ENCODE data around the gene ATP10A. TPM values are rescaled to one million over a fixed set of nuclear protein-coding genes. Genes with fewer than 3 reads are reported as not detected.
A peak's percentile ranks its signal among the peaks of the same experiment; 100 is the strongest.
"Not testable (repeated sequence)": the region's sequence is repeated elsewhere in the genome, so short reads cannot be mapped to it uniquely, and the experiment has no call there.

The ATP10A gene
- total and polyA plus RNA-seq, 2 experiments from 2014 or later = 0.75 to 0.77 TPM

DNA sequence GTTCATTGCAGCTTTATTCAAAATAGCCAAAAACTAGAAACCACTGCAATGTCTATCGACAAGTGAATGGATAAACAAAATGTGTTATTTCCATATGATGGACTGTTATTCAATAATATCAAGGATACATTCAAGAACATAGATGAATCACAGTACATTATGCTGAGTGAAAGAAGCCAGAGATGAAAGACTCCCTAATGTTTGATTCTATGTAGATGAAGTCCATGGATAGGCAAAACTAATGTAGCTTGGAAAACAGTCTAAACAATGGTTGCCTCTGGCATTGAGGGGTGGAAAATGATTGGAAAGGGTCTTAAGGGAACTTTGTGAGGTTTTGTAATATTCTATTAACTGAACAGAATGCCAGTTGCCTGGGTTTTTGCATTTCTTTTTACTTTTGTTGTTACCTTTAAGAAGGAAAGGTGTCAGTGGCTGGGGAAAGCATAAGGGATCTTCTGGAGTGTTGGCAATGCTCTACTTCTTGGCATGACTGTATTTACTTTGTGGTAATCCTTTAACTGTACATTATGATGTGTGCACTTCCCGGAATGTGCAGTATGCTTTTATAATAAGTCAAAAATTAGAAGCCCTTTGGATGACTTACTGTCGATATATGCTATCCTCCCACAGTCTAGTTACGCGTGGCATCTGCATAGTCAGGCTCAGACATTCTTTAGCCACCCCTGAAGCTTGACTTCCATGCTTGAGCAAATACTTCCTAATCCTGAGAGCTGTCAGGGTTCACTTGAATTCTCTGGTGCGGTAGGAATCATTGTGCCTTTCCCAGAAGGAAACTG, 20.5 kb upstream of the ATP10A start:
- WGBS (ENCODE audit: low lambda C conversion rate, missing lambda C conversion rate) = 66% methylated on average over 6 of the region's 6 CpGs
- DNase-seq (ENCODE audit: low spot score) = no peak

DNA sequence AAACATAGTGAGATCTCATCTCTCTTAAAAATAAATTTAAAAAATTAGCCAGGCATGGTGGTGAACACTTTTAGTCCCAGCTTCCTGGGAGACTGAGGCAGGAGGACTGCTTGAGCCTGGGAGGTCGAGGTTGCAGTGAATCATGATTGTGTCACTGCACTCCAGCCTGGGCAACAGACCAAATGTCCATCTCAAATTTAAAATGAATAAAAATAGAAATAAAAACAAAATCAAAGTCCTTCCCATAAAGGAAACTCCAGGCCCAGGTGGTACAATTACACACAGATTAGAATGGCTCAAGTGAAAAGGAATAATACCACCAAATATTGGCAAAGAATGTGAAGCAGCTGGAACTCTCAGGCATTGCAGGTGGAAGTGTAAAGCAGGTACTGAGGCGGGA, 19.3 kb upstream of the ATP10A start:
- TF ChIP-seq CTCF (IDR thresholded peaks at IDR 0.05; ENCODE audit: poor library complexity) (no peak), EZH2phosphoT487 (IDR thresholded peaks at IDR 0.05; ENCODE audit: low read depth, severe bottlenecking, unreplicated experiment) (no peak), EZH2 (IDR thresholded peaks at IDR 0.05; ENCODE audit: borderline replicate concordance) (no peak)
- H3K9me2 ChIP-seq (replicated peaks; ENCODE audit: insufficient read depth) = no peaks in the 10 kb centered on the region
- H3K4me2 ChIP-seq = no peak overlapping the region
- H4K20me1 ChIP-seq (ENCODE audit: insufficient read depth, poor library complexity, severe bottlenecking) = no peaks in the 10 kb centered on the region
- H3K4me1 ChIP-seq (ENCODE audit: insufficient read depth) = peaks cover 6% of the 10 kb centered on the region
- H3K4me3 ChIP-seq = no peak overlapping the region
- no peaks in the 10 kb centered on the region for H3K79me2 ChIP-seq
- no peak for DNase-seq (ENCODE audit: low spot score)
- no peaks in the 10 kb centered on the region for H3K36me3 ChIP-seq (replicated peaks; ENCODE audit: insufficient read depth, low read depth)
- H3K27ac ChIP-seq = no peak overlapping the region
- 90% methylated on average over 2 of the region's 2 CpGs for WGBS (ENCODE audit: low lambda C conversion rate, missing lambda C conversion rate)
- H3K27me3 ChIP-seq = peaks cover 2% of the 10 kb centered on the region
- H2AFZ ChIP-seq = no peak overlapping the region
- H3K9me3 ChIP-seq (ENCODE audit: low read depth) = no peaks in the 10 kb centered on the region

More for the DNA sequence above, 20.5 kb upstream of the ATP10A start:
- Histone ChIP-seq H3K4me2 (no peak overlapping the region), H3K4me1 (ENCODE audit: insufficient read depth) (peaks cover 6% of the 10 kb centered on the region), H3K4me3 (no peak overlapping the region), H3K27me3 (peaks cover 2% of the 10 kb centered on the region), H3K9me3 (ENCODE audit: low read depth) (no peaks in the 10 kb centered on the region), H3K36me3 (replicated peaks; ENCODE audit: insufficient read depth, low read depth) (no peaks in the 10 kb centered on the region), H3K79me2 (no peaks in the 10 kb centered on the region), H4K20me1 (ENCODE audit: insufficient read depth, poor library complexity, severe bottlenecking) (no peaks in the 10 kb centered on the region), H3K9me2 (replicated peaks; ENCODE audit: insufficient read depth) (no peaks in the 10 kb centered on the region), H3K27ac (no peak overlapping the region), H2AFZ (no peak overlapping the region)
- TF ChIP-seq EZH2phosphoT487 (IDR thresholded peaks at IDR 0.05; ENCODE audit: low read depth, severe bottlenecking, unreplicated experiment) (no peak), CTCF (IDR thresholded peaks at IDR 0.05; ENCODE audit: poor library complexity) (no peak), EZH2 (IDR thresholded peaks at IDR 0.05; ENCODE audit: borderline replicate concordance) (no peak)

GRCh38 chr15:25880877-25881276, 17.8 kb upstream of the ATP10A start:
- not testable (repeated sequence) for H3K4me1 ChIP-seq (ENCODE audit: insufficient read depth); H3K4me3 ChIP-seq; H4K20me1 ChIP-seq (ENCODE audit: insufficient read depth, poor library complexity, severe bottlenecking); H2AFZ ChIP-seq; H3K79me2 ChIP-seq; H3K9me3 ChIP-seq (ENCODE audit: low read depth); H3K9me2 ChIP-seq (replicated peaks; ENCODE audit: insufficient read depth); H3K27me3 ChIP-seq; H3K36me3 ChIP-seq (replicated peaks; ENCODE audit: insufficient read depth, low read depth)
- H3K4me2 ChIP-seq = peak overlapping the region; percentile 31
- peak overlapping the region; percentile 31 for H3K27ac ChIP-seq
- WGBS (ENCODE audit: low lambda C conversion rate, missing lambda C conversion rate) = 83% methylated on average over 6 of the region's 6 CpGs
- peak; percentile 22 for DNase-seq (ENCODE audit: low spot score)

DNA sequence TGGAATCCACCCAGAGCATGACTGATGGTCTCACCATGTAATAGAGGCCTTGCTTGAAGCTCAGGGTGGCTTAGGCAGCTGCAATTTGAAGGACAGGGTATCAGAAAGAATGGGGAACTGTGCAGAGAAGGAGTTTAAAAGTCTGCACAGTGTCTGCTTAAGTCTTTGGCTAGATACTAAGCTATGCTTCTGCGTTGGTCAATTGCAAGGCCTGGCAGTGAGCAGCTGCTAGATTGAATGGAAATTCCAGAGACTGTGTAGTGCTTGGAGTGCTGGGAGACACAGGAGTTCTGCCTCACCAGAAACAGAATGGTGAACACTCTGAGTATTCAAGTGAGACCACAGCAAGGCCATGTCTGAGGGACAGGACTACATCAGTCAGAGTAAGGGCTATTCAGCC, 17.3 kb upstream of the ATP10A start:
- Histone ChIP-seq H3K27me3 (peaks cover 2% of the 10 kb centered on the region), H3K4me3 (no peak overlapping the region), H3K4me2 (no peak overlapping the region), H3K9me2 (replicated peaks; ENCODE audit: insufficient read depth) (no peaks in the 10 kb centered on the region), H3K27ac (peak overlapping the region; percentile 19), H3K4me1 (ENCODE audit: insufficient read depth) (peaks cover 6% of the 10 kb centered on the region), H3K9me3 (ENCODE audit: low read depth) (no peaks in the 10 kb centered on the region), H3K79me2 (no peaks in the 10 kb centered on the region), H3K36me3 (replicated peaks; ENCODE audit: insufficient read depth, low read depth) (no peaks in the 10 kb centered on the region), H2AFZ (no peak overlapping the region), H4K20me1 (ENCODE audit: insufficient read depth, poor library complexity, severe bottlenecking) (no peaks in the 10 kb centered on the region)
- no peak for DNase-seq (ENCODE audit: low spot score)
- 86% methylated on average over 1 of the region's 1 CpG for WGBS (ENCODE audit: low lambda C conversion rate, missing lambda C conversion rate)
- TF ChIP-seq CTCF (IDR thresholded peaks at IDR 0.05; ENCODE audit: poor library complexity) (no peak), EZH2 (IDR thresholded peaks at IDR 0.05; ENCODE audit: borderline replicate concordance) (no peak), EZH2phosphoT487 (IDR thresholded peaks at IDR 0.05; ENCODE audit: low read depth, severe bottlenecking, unreplicated experiment) (no peak)
